Adrenal gland (tissue), 5 donors: ENCODE measurements around the gene GHR.

Experiments
- CTCF ChIP-seq, 6 experiments: fragments of 450-650 bp in 4 of 6; fragments of 200-600 bp in 2 of 6; sonication (generic) in 1 of 6; IDR thresholded peaks; 1 replicate in 5 of 6; 2 replicates in 1 of 6; pipeline versions ENCODE4 v1.5.1 to v1.8.0; 2016 to 2021; ENCODE audit warnings: antibody characterized with exemption in 6 of 6, mild to moderate bottlenecking in 2 of 6, moderate library complexity in 1 of 6
- POLR2A ChIP-seq, 2 donors: fragments of 450-650 bp; IDR thresholded peaks; one replicate each; pipeline ENCODE4 v1.6.1; 2017; ENCODE audit warnings: antibody characterized with exemption in 2 of 2, mild to moderate bottlenecking in 2 of 2, moderate library complexity in 1 of 2
- donor health status: DM: no; HTN: no; CAD: no.

- TF ChIP-seq CTCF (IDR thresholded peaks at IDR 0.05) (no peak), POLR2A (IDR thresholded peaks at IDR 0.05) (no peak)
Observed at GRCh38 chr5:42624912-42625311, 201.7 kb downstream of the GHR start.
